Measurements from ENCODE around the gene KDM6A.
"Not testable (repeated sequence)": the region's sequence is repeated elsewhere in the genome, so short reads cannot be mapped to it uniquely, and the experiment has no call there.

DNA sequence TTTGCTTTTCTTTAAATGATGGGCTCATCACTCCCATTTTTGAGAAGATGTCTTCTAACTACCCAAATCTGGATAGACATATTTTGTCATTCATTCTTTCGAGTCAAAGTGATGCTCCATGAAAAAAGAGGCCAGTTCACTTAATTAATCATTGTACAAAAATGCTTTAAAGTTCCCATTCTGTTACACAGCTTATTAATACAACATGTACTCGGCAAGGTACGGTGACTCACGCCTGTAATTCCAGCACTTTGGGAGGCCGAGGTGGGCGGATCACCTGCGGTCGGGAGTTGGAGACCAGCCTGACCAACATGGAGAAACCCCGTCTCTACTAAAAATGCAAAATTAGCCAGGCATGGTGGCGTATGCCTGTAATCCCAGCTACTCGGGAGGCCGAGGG lies 67.6 kb downstream of the KDM6A start:
- TF ChIP-seq, protein P1, sequence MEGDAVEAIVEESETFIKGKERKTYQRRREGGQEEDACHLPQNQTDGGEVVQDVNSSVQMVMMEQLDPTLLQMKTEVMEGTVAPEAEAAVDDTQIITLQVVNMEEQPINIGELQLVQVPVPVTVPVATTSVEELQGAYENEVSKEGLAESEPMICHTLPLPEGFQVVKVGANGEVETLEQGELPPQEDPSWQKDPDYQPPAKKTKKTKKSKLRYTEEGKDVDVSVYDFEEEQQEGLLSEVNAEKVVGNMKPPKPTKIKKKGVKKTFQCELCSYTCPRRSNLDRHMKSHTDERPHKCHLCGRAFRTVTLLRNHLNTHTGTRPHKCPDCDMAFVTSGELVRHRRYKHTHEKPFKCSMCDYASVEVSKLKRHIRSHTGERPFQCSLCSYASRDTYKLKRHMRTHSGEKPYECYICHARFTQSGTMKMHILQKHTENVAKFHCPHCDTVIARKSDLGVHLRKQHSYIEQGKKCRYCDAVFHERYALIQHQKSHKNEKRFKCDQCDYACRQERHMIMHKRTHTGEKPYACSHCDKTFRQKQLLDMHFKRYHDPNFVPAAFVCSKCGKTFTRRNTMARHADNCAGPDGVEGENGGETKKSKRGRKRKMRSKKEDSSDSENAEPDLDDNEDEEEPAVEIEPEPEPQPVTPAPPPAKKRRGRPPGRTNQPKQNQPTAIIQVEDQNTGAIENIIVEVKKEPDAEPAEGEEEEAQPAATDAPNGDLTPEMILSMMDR (IDR thresholded peaks at IDR 0.05; ENCODE audit: extremely low read depth in 1 of 2, insufficient read depth in 1 of 2, low read depth in 1 of 2, low read length in 2 of 2) = not testable (repeated sequence)
- not testable (repeated sequence) for TF ChIP-seq JUN (IDR thresholded peaks at IDR 0.05; ENCODE audit: borderline replicate concordance, insufficient read depth, insufficient read length, low read depth); POLR2AphosphoS5 (IDR thresholded peaks at IDR 0.05; ENCODE audit: insufficient read depth, low read depth, low read length); POLR2A (IDR thresholded peaks at IDR 0.05; ENCODE audit: low read depth, low read length); EZH2 (IDR thresholded peaks at IDR 0.05; ENCODE audit: borderline replicate concordance, low read depth, low read length, severe bottlenecking); MYC (IDR thresholded peaks at IDR 0.05; ENCODE audit: low read depth, low read length); FOS (IDR thresholded peaks at IDR 0.05; ENCODE audit: borderline replicate concordance, insufficient read depth, low read length)
- TF ChIP-seq, protein P2, sequence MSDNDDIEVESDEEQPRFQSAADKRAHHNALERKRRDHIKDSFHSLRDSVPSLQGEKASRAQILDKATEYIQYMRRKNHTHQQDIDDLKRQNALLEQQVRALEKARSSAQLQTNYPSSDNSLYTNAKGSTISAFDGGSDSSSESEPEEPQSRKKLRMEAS (IDR thresholded peaks at IDR 0.05; ENCODE audit: insufficient read depth, insufficient read length) = not testable (repeated sequence)
